ENCODE data around the gene C10orf67. TPM values are rescaled to one million over a fixed set of nuclear protein-coding genes. Genes with fewer than 3 reads are reported as not detected.

Gene C10orf67
- total RNA-seq, 2 experiments from 2014 or later: 0.20 TPM; not detected in 1

- H3K4me3 Mint-ChIP-seq: no peak overlapping the region
- no peaks in the 10 kb centered on the region for H3K9me3 Mint-ChIP-seq
- H3K36me3 Mint-ChIP-seq: no peaks in the 10 kb centered on the region
- H3K27me3 Mint-ChIP-seq: peaks cover 10% of the 10 kb centered on the region
- POLR2A ChIA-PET: no interaction called here
- no peak overlapping the region for H3K27ac Mint-ChIP-seq
- DNase-seq (no peak), ATAC-seq (ENCODE audit: low read depth) (no peak)
- peaks cover 6% of the 10 kb centered on the region for H3K4me1 Mint-ChIP-seq
These were observed 186.2 kb downstream of the C10orf67 start for GRCh38 chr10:23158370-23158769.

- Mint-ChIP-seq H3K27me3 (peaks cover 10% of the 10 kb centered on the region), H3K4me1 (peaks cover 6% of the 10 kb centered on the region), H3K4me3 (no peak overlapping the region), H3K27ac (no peak overlapping the region), H3K36me3 (no peaks in the 10 kb centered on the region), H3K9me3 (no peaks in the 10 kb centered on the region)
- POLR2A ChIA-PET: no interaction called here
- ATAC-seq (ENCODE audit: low read depth): no peak
- DNase-seq: no peak
These were observed 186.8 kb downstream of the C10orf67 start for GRCh38 chr10:23157691-23158369.

DNA sequence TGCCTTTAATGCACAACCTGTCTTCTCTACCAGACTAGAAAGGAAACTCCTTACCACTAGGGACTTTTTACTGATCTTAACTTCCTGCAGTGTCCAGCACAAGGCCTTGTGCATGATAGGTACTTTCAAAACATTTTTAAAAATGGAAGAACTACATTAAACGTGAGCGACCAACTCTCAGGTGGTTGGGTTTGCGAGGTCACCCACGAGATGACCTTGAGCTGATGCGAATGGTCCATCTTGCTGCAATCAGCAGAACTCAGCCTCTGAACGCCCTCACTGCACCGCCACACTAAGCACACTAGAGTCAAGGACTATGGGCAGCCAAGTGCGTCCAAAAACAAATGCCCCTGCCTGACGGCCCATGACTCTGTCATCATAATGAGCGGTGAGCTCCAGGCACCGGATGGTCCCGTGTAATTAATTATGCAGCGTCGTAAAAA is 187.3 kb downstream of the C10orf67 start:
- Mint-ChIP-seq H3K4me3 (no peak overlapping the region), H3K4me1 (peaks cover 6% of the 10 kb centered on the region), H3K27ac (no peak overlapping the region), H3K9me3 (no peaks in the 10 kb centered on the region), H3K27me3 (peaks cover 10% of the 10 kb centered on the region), H3K36me3 (no peaks in the 10 kb centered on the region)
- POLR2A ChIA-PET: no interaction called here
- no peak for ATAC-seq (ENCODE audit: low read depth)
- no peak for DNase-seq

DNA sequence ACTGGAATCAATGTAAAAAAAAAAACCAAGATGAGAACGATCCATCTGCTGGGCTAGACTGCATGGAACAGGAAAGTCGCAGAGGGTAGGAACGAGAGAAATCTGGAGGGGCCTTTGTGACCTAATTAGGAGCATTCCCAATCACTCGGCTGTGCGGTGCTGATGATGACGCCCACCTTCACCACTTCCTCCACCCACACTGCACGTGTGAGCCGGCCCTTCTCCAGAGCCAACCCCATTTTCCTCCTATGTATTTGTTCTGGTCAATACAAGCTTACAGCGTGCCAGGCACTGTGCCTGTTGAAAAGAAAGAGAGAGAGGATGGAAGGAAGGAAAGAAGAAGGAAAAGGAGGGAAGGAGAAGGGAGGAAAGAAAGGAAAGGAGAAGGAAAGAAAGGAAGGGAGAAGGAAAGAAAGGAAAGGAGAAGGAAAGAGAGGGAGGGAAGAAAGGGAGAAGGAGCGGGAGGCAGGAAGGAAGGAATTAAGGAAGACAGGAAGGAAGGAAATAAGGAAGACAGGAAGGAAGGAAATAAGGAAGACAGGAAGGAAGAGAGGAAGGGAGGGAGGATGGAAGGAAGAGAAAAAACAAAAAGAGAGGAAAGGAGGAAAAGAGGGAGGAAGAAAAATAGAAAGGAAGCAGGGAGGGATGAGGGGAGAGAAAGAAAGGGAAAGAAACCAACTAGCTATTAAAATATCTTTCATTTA is 188.0 kb downstream of the C10orf67 start:
- Mint-ChIP-seq H3K36me3 (no peaks in the 10 kb centered on the region), H3K4me1 (peaks cover 6% of the 10 kb centered on the region), H3K9me3 (no peaks in the 10 kb centered on the region), H3K27ac (no peak overlapping the region), H3K4me3 (no peak overlapping the region), H3K27me3 (peaks cover 10% of the 10 kb centered on the region)
- POLR2A ChIA-PET: no interaction called here
- DNase-seq (no peak), ATAC-seq (ENCODE audit: low read depth) (no peak)

GRCh38 chr10:23155169-23155568 is 189.4 kb downstream of the C10orf67 start:
- POLR2A ChIA-PET: no interaction called here
- Mint-ChIP-seq H3K27me3 (peaks cover 4% of the 10 kb centered on the region), H3K27ac (no peak overlapping the region), H3K9me3 (no peaks in the 10 kb centered on the region), H3K4me1 (peaks cover 6% of the 10 kb centered on the region), H3K4me3 (no peak overlapping the region), H3K36me3 (no peaks in the 10 kb centered on the region)
- ATAC-seq (ENCODE audit: low read depth) (no peak), DNase-seq (no peak)

Small RNAs within 50 kb of the gene (microRNA-seq; reads per million reads assigned to microRNA genes)
- gene MIR1254-2: not detected

Other genes starting within 250 kb of the C10orf67 start
- gene MSRB2, start 249.2 kb downstream of the C10orf67 start, total RNA-seq: 10 to 100 TPM; 11.1 to 12.1 TPM
- gene PTF1A, start 152.5 kb downstream of the C10orf67 start, total RNA-seq: not detected
- gene OTUD1, start 94.3 kb upstream of the C10orf67 start, total RNA-seq: 10 to 100 TPM; 20.1 to 21.0 TPM